Activated CD4-positive, alpha-beta T cell treated with anti-CD3 and anti-CD28 coated beads, Interleukin-2, Interleukin-6, amounts not matched to agents 100 ng/mL and 50 ng/mL, durations not matched to agents 16 hours and 8 hours (primary cell): ENCODE data around the gene SPATA20.

Experiments used
- DNase-seq: peaks from one replicate; pipeline ENCODE4 v3.0.0-alpha.2; 2020

The SPATA20 gene

GRCh38 chr17:50520483-50520882 is 26.5 kb upstream of the SPATA20 start:
- no peak for DNase-seq

GRCh38 chr17:50521514-50521913 is 25.5 kb upstream of the SPATA20 start:
- DNase-seq = no peak

- no peak for DNase-seq
Measured at GRCh38 chr17:50522766-50523165, 24.2 kb upstream of the SPATA20 start.

GRCh38 chr17:50523208-50523607 is 23.8 kb upstream of the SPATA20 start:
- no peak for DNase-seq

- no peak for DNase-seq
Measured at GRCh38 chr17:50524838-50525237, 22.1 kb upstream of the SPATA20 start.

- DNase-seq = no peak
Measured at GRCh38 chr17:50527155-50527762, 19.7 kb upstream of the SPATA20 start.

- DNase-seq = no peak
Measured at GRCh38 chr17:50527949-50528474, 19.0 kb upstream of the SPATA20 start.

GRCh38 chr17:50529849-50530248 is 17.1 kb upstream of the SPATA20 start:
- DNase-seq = no peak

GRCh38 chr17:50531428-50532025 is 15.4 kb upstream of the SPATA20 start:
- DNase-seq = no peak

- DNase-seq = no peak
Measured at GRCh38 chr17:50532452-50533024, 14.4 kb upstream of the SPATA20 start, which contains the start of gene EPN3. TSS of gene EPN3 (plus strand) at chr17:50532735. CDS start at chr17:50536557, 3,822 bp downstream.

- DNase-seq = no peak
Measured at GRCh38 chr17:50533185-50533584, 13.8 kb upstream of the SPATA20 start.

- no peak for DNase-seq
Measured at GRCh38 chr17:50533720-50534148, 13.2 kb upstream of the SPATA20 start.

GRCh38 chr17:50534222-50534978 is 12.6 kb upstream of the SPATA20 start:
- DNase-seq = peak; percentile 27

GRCh38 chr17:50534979-50535326 is 12.0 kb upstream of the SPATA20 start:
- DNase-seq = no peak

GRCh38 chr17:50535407-50535806 is 11.6 kb upstream of the SPATA20 start:
- DNase-seq = no peak

- DNase-seq = no peak
Measured at GRCh38 chr17:50536683-50537646, 10.0 kb upstream of the SPATA20 start.

GRCh38 chr17:50537721-50538548 is 9.0 kb upstream of the SPATA20 start:
- DNase-seq = no peak

- no peak for DNase-seq
Measured at GRCh38 chr17:50538549-50539410, 8.2 kb upstream of the SPATA20 start.

GRCh38 chr17:50539762-50540559 is 7.0 kb upstream of the SPATA20 start:
- no peak for DNase-seq
